Lower leg skin (tissue), 4 donors: ENCODE results near the gene GPR45. TPM values are rescaled to one million over a fixed set of nuclear protein-coding genes. Genes with fewer than 3 reads are reported as not detected.
"Not testable (repeated sequence)": the region's sequence is repeated elsewhere in the genome, so short reads cannot be mapped to it uniquely, and the experiment has no call there.

Experiments
- DNase-seq, 2 donors: peaks; one replicate each; pipeline ENCODE4 v3.0.0-alpha.2; 2019; ENCODE audit warnings: low spot score in 2 of 2
- H3K4me3 ChIP-seq: fragments of 200-600 bp; sonication (generic); 2 replicates; pipeline ENCODE4 v1.5.1; 2017; ENCODE audit warnings: mild to moderate bottlenecking, low read depth; ENCODE audit not compliant: poor library complexity, severe bottlenecking
- CTCF ChIP-seq, 3 donors: fragments of 450-650 bp; IDR thresholded peaks; one replicate each; pipeline ENCODE4 v1.5.1; 2016; ENCODE audit warnings: antibody characterized with exemption in 3 of 3, mild to moderate bottlenecking in 3 of 3, moderate library complexity in 2 of 3
- POLR2A ChIP-seq, 2 donors: fragments of 450-650 bp; IDR thresholded peaks; one replicate each; pipeline ENCODE4 v1.6.1; 2016 to 2017; ENCODE audit warnings: antibody characterized with exemption in 2 of 2, mild to moderate bottlenecking in 1 of 2, moderate library complexity in 1 of 2
- WGBS, 2 donors: methylation state at CpG; one replicate each; pipeline ENCODE4 v1.1.5; 2018; 5-methylcytosine and 5-hydroxymethylcytosine counted together
- intact Hi-C: fragments of 100-400 bp; cut with DNase I; formaldehyde crosslinking; loops from one replicate; pipeline ENCODE4 v1.15.0; 2023; ENCODE audit warnings: low total_unique reads
- total RNA-seq, 4 donors: library from RNA; depleted of rRNA; stranded (reverse); fragments of >200 nt; gene quantifications; one replicate each; pipeline ENCODE4 v1.1.0, GENCODE V29; 2016

The GPR45 gene
- total RNA-seq, 4 donors from 2014 or later: not detected

GRCh38 chr2:105249181-105249580 is 7.6 kb downstream of the GPR45 start:
- no peak for DNase-seq
- intact Hi-C loops: no loop called here
- 62 to 71% methylated on average over 5 of the region's 5 CpGs for WGBS, 2 donors
- TF ChIP-seq CTCF (IDR thresholded peaks at IDR 0.05) (no peak), POLR2A (IDR thresholded peaks at IDR 0.05) (no peak)
- no peak overlapping the region for H3K4me3 ChIP-seq

- DNase-seq: no peak
- TF ChIP-seq CTCF (IDR thresholded peaks at IDR 0.05) (no peak), POLR2A (IDR thresholded peaks at IDR 0.05) (no peak)
- H3K4me3 ChIP-seq: no peak overlapping the region
- intact Hi-C loops: no loop called here
- 75 to 83% methylated on average over 4 of the region's 4 CpGs for WGBS, 2 donors
These were observed 8.3 kb downstream of the GPR45 start for GRCh38 chr2:105249891-105250290.

- H3K4me3 ChIP-seq, intact Hi-C loops: not testable (repeated sequence)
- WGBS, 2 donors: 88 to 94% methylated on average over 39 to 43 of the region's 43 CpGs
- peak in 1 of 2 donors; percentile 52 for DNase-seq
These were observed 9.6 kb downstream of the GPR45 start for GRCh38 chr2:105251016-105251648.

- DNase-seq: peak in 1 of 2 donors; percentile 23
- intact Hi-C loops: no loop called here
- 76 to 81% methylated on average over 2 of the region's 2 CpGs for WGBS, 2 donors
- TF ChIP-seq POLR2A (IDR thresholded peaks at IDR 0.05) (no peak), CTCF (IDR thresholded peaks at IDR 0.05) (no peak)
- H3K4me3 ChIP-seq: no peak overlapping the region
These were observed 10.7 kb downstream of the GPR45 start for GRCh38 chr2:105252271-105252670.

DNA sequence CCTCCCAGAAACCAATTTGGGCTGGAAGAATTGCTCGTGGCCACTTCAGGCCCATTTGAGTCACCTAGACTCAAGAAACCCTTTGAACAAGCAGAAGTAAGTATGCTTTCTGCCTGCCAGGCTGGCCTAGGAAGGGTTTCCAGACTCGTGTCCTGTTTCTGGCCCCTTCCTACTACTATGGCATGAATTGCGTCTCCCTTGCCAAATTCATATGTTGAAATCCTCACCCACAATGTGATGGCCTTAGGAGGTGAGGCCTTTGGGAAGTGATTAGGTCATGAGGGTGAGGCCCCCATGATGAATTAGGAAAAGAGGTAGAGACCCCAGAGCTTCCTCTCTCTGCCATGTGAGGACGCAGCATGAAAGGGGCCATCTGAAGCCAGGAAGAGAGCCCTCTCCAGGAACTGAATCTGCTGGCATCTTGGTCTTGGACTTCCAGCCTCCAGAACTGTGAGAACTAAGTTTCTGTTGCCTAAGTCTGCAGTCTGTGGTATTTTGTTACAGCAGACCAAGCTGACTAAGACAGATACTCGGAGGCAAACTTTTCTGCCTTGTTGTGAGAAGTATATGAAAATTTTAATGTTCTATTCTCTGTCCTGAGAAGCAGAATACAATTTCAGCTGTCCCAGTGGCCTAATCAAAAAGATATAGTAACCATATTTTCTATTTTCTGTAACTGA is 13.1 kb downstream of the GPR45 start:
- no peak for DNase-seq
- no peak overlapping the region for H3K4me3 ChIP-seq
- intact Hi-C loops: no loop called here
- TF ChIP-seq POLR2A (IDR thresholded peaks at IDR 0.05): no peak
- no peak for TF ChIP-seq CTCF (IDR thresholded peaks at IDR 0.05)
- WGBS, 2 donors: 77 to 84% methylated on average over 5 of the region's 5 CpGs

GRCh38 chr2:105255979-105256378 is 14.4 kb downstream of the GPR45 start:
- 83 to 91% methylated on average over 2 of the region's 2 CpGs for WGBS, 2 donors
- TF ChIP-seq CTCF (IDR thresholded peaks at IDR 0.05) (no peak), POLR2A (IDR thresholded peaks at IDR 0.05) (no peak)
- DNase-seq: no peak
- H3K4me3 ChIP-seq: no peak overlapping the region
- intact Hi-C loops: no loop called here
